ENCODE data around the gene SNRNP48.

Gene SNRNP48

DNA sequence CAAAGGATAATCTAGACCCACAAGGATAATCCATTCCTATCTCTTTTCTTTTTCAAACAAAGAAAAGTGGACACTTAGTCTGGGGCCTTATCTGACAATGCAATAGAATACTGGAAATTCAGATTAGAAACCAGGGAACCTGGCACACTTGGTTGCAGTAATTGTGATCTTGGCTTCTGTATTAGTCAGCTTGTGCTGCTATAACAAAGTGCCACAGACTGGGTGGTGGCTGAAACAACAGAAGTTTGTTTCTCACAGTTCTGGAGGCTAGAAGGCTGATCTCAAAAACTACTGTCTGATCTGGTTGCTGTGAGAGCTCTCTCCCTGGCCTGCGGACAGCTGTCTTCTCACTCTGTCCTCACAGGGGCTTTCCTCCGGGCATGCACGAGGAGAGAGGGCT is 49.4 kb downstream of the SNRNP48 start:
- H3K4me3 Mint-ChIP-seq = no peak overlapping the region
- no peaks in the 10 kb centered on the region for H3K4me1 Mint-ChIP-seq (ENCODE audit: low read depth)
- no peak overlapping the region for H3K27ac Mint-ChIP-seq
- peaks cover 6% of the 10 kb centered on the region for H3K27me3 Mint-ChIP-seq
- H3K36me3 Mint-ChIP-seq (ENCODE audit: low read depth) = no peaks in the 10 kb centered on the region
- H3K9me3 Mint-ChIP-seq = no peaks in the 10 kb centered on the region

DNA sequence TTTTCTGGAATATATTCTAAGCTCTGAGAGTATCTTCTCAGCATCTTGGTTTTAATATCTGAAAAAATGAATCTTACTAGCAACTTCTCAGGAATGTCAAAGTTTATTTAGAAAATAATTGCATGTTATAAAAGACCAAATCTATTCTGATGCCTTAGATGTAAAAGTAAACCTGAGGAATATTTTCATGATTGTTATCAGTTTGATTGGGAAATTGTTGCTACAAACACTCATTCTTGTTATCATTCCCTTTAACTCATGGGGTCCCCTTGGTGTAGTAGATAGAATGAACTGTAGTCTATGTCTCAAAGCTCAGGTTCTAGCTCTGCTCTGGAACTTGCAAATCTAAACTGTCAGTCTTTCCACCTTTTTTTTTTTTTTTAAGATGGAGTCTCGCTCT is 50.0 kb downstream of the SNRNP48 start:
- no peaks in the 10 kb centered on the region for H3K36me3 Mint-ChIP-seq (ENCODE audit: low read depth)
- no peak overlapping the region for H3K27ac Mint-ChIP-seq
- no peaks in the 10 kb centered on the region for H3K4me1 Mint-ChIP-seq (ENCODE audit: low read depth)
- no peaks in the 10 kb centered on the region for H3K9me3 Mint-ChIP-seq
- H3K4me3 Mint-ChIP-seq = no peak overlapping the region
- peaks cover 6% of the 10 kb centered on the region for H3K27me3 Mint-ChIP-seq

DNA sequence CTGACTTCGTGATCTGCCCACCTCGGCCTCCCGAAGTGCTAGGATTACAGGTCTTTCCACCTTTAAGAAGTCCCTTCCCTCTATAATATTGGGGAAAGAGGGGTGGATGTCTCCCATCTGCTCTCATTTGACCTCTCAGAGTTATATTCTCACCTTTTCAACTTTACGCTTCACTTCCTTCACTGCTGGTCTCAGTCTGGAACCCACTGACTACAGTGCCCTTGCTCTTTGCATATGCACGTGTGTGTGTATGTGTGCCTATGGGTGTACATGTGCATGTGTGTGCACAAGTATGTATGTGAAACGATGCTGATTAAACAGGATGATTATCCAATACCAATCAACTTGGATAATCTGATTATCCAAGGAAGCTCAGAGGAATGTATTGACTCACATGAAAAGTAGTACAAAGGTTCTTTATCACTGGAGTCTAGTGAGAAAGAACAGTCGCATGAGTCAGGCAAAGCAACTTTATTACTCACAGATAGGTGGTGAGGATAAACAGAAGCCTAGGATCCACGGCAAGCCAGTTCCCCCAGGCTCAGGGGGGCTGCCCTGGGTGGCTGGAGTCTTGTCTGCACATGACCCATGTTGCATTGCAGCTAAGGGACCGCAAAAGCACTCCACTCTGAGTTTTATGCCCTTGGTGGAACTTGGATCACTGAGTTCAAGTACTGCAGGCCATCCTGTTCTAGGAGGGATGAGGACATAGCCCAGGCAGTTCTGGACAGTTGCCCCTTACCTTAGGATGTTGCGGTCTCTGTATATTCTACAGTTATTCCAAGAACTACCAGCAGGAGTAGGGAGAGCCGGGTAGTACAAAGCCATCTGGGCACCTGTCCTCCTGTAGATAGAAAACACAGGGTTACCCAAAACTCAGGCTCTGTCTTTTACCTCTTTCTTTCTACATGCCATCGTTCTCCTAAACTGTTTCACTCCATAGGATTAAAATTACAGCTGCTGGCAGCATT is 50.9 kb downstream of the SNRNP48 start:
- Mint-ChIP-seq H3K9me3 (no peaks in the 10 kb centered on the region), H3K4me1 (ENCODE audit: low read depth) (no peaks in the 10 kb centered on the region), H3K36me3 (ENCODE audit: low read depth) (no peaks in the 10 kb centered on the region), H3K27ac (no peak overlapping the region), H3K27me3 (peaks cover 6% of the 10 kb centered on the region), H3K4me3 (no peak overlapping the region)

DNA sequence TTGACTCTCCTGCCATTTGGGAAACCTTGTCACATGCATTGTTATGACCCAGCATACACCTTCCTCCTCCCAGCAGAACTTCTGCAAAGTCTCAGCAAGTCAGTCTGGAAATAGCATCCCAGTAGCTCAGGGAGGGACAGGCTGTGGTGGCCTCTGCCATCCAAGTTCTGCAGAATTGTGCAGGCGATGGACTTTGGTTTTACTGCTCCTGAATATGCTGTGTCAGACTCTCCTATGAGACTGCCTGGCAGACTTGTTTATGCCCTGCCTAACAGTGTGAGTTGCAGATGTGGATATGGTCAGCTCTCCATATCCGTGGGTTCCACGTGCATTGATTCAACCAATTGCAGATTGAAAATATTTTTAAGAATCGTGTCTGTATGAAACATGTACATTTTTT is 52.8 kb downstream of the SNRNP48 start:
- Mint-ChIP-seq H3K27ac (no peak overlapping the region), H3K9me3 (no peaks in the 10 kb centered on the region), H3K36me3 (ENCODE audit: low read depth) (no peaks in the 10 kb centered on the region), H3K4me3 (no peak overlapping the region), H3K4me1 (ENCODE audit: low read depth) (peaks cover 6% of the 10 kb centered on the region), H3K27me3 (no peaks in the 10 kb centered on the region)

DNA sequence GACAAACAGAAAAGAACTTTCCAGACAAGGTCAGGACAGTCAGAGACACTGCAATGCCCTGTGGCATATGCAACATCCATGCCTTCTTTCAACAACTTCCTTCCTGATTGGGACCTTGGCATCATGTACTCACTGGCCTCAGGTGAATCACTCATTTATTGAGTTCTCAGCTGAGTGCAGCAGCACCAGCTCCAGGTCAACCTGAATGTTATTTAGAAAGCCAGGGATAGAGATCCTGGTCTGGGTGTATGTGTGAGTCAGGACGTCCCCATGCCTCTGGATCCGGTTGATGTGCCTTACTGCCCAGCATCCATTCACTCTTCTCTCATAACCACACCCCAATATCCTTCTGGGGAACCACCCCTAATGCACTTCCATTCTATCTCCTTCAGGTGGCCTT is 54.4 kb downstream of the SNRNP48 start:
- no peaks in the 10 kb centered on the region for H3K9me3 Mint-ChIP-seq
- no peaks in the 10 kb centered on the region for H3K36me3 Mint-ChIP-seq (ENCODE audit: low read depth)
- H3K27me3 Mint-ChIP-seq = no peaks in the 10 kb centered on the region
- no peak overlapping the region for H3K27ac Mint-ChIP-seq
- no peak overlapping the region for H3K4me3 Mint-ChIP-seq
- H3K4me1 Mint-ChIP-seq (ENCODE audit: low read depth) = peaks cover 13% of the 10 kb centered on the region

DNA sequence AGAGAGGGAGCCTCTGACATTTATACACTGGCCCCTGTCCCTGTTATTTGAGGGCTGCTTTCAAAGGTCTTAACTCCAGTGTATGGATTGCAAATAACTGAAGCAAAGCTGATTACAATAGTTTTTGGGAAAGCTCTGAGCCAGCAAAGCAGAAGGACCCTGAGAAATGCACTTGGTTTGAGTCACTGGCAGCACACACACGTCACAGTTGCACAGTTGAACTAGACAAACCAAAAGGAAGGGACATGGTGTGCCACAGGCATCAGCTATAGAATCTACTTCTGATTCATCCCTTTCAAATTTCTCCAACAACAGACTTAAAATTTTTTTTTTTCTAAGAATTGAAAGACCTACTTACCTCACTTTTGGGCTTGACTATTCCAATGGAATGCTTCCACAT is 56.4 kb downstream of the SNRNP48 start:
- H3K9me3 Mint-ChIP-seq = no peaks in the 10 kb centered on the region
- H3K27me3 Mint-ChIP-seq = no peaks in the 10 kb centered on the region
- H3K4me3 Mint-ChIP-seq = no peak overlapping the region
- H3K36me3 Mint-ChIP-seq (ENCODE audit: low read depth) = no peaks in the 10 kb centered on the region
- no peak overlapping the region for H3K27ac Mint-ChIP-seq
- peaks cover 13% of the 10 kb centered on the region for H3K4me1 Mint-ChIP-seq (ENCODE audit: low read depth)

DNA sequence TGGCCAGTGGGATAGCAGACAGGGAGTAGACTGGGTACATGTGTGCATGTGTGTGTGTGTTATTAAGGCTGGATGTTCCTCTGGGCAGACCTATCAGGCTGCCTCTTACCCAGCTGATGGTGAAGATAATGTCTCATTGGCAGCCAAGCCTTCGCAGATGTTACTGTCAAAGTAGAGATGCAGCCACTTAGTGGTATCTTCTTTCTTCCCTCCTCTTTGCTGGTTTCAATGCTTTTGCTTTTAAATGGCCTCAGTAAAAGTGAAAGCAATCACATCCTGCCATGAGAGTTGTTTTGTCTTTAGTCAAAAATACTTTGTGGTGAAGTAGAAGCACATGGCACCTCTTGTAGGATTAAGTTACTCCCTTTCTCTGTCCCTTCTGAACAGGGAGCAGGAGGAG is 57.5 kb downstream of the SNRNP48 start:
- Mint-ChIP-seq H3K36me3 (ENCODE audit: low read depth) (no peaks in the 10 kb centered on the region), H3K27ac (no peak overlapping the region), H3K4me3 (no peak overlapping the region), H3K27me3 (no peaks in the 10 kb centered on the region), H3K9me3 (no peaks in the 10 kb centered on the region), H3K4me1 (ENCODE audit: low read depth) (peaks cover 13% of the 10 kb centered on the region)

DNA sequence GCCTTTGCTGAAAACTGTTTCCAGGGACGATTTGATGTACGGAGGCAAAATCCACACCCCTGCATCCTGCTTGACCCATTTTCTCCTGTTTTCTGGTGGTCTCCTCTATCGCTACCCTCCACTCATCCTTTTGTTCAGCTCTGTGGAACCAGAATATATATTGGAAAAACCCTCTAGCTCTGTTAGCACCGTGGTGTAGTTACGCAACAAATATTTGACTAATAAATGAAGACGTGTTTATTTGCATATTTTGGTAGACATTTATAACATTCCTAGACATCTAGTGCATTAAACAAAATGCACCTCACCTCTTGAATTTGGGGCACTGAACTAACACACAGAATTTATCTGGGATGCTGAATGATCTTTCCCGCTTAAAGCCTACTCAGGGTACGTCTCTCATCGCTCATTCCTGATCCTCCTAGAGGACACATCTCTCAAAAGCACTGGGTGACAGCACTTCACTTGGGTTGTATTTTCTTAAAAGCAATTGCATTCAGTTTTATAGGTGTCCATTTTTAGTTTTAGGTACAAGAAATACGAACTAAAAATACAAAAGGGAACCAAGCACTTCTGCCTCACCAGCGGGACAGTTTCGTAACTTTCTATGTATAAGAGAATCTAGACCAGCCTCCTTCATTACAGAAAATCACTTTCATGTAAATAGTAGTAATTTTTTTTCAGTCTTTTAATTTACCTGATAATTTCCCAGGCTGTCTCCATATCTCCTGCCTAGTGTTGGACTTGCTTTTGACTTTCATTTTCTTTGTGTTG is 59.2 kb downstream of the SNRNP48 start:
- Mint-ChIP-seq H3K4me3 (no peak overlapping the region), H3K27me3 (peaks cover 4% of the 10 kb centered on the region), H3K4me1 (ENCODE audit: low read depth) (peaks cover 13% of the 10 kb centered on the region), H3K36me3 (ENCODE audit: low read depth) (no peaks in the 10 kb centered on the region), H3K27ac (no peak overlapping the region), H3K9me3 (no peaks in the 10 kb centered on the region)

DNA sequence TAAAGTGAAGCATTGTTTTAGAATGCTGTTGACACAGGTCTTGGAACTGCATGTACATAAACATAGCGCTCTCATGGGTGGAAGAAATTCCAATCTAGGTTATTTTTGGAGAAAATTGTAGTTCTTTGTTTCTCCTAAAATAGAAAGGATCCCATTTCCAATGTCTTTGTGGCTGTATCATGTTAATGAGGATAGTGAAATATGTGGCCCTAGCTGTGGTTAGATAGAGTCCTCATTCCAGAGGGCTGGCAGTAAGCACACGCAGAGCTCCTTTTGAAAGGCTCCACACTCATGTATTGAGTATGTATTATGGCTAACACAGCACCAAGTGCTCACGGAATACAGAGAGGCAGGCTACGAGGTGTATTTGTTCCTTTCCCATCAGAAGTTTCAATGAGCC is 60.9 kb downstream of the SNRNP48 start:
- H3K36me3 Mint-ChIP-seq (ENCODE audit: low read depth) = no peaks in the 10 kb centered on the region
- no peaks in the 10 kb centered on the region for H3K9me3 Mint-ChIP-seq
- H3K4me3 Mint-ChIP-seq = no peak overlapping the region
- peaks cover 5% of the 10 kb centered on the region for H3K27me3 Mint-ChIP-seq
- H3K4me1 Mint-ChIP-seq (ENCODE audit: low read depth) = peaks cover 13% of the 10 kb centered on the region
- no peak overlapping the region for H3K27ac Mint-ChIP-seq

DNA sequence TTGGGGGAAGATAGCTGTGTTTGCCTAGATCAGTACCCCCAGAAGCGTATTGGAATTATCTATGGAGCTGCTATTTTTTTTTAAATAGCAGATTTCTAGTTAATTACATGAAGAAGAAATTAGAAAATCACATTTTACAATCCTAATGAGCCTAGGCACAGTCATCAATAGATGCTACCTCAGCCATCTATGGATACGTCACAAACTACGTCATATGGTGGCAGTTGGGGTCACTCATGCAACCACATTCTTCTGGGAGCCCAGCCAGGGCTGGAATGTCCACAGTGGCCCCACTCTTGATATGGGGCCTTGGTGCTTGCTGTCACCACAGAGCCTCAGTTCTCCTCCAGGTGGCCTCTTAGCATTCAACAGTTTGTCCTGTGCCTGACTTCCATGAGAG is 63.0 kb downstream of the SNRNP48 start:
- Mint-ChIP-seq H3K4me1 (ENCODE audit: low read depth) (peaks cover 6% of the 10 kb centered on the region), H3K27me3 (peaks cover 5% of the 10 kb centered on the region), H3K4me3 (no peak overlapping the region), H3K36me3 (ENCODE audit: low read depth) (no peaks in the 10 kb centered on the region), H3K27ac (no peak overlapping the region), H3K9me3 (no peaks in the 10 kb centered on the region)

DNA sequence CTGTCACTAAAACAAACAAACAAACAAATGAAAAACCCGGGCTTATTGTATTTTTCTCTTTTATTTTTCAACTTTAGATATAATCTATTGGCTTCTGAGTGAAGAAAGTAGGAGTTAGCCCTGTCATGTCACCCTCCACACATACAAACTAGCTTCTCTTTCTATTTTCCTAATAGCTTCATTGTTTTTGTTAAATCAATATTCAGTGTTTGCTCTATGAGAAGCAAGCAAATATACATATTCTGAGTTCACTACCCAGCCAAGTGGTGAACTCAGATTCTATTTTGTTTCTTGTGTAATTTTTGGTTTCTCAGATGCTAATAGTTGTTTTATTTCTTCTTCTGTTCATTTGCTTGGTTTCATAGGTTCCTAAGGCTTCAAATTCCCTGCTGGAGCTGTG is 66.4 kb downstream of the SNRNP48 start:
- no peaks in the 10 kb centered on the region for H3K4me1 Mint-ChIP-seq (ENCODE audit: low read depth)
- no peaks in the 10 kb centered on the region for H3K36me3 Mint-ChIP-seq (ENCODE audit: low read depth)
- no peak overlapping the region for H3K4me3 Mint-ChIP-seq
- no peak overlapping the region for H3K27ac Mint-ChIP-seq
- H3K9me3 Mint-ChIP-seq = no peaks in the 10 kb centered on the region
- H3K27me3 Mint-ChIP-seq = peaks cover 10% of the 10 kb centered on the region

DNA sequence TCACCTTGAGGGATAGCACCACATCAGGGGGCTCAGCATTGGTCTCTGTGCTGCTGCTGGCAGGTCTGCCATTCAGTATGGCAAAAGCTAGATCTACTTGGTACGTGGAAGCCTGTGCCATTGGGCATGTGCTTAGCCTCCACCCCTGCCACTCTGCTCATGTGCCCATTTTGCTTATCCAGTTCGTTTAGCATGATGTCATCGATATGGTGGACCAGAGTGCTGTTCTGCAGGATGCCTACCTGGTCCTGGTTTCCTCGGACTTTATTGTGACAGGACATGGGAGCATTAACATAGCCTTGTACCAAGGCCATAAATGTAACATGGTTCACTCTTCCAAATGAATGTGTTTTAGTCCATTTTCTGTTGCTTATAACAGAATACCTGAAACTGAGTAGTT is 68.5 kb downstream of the SNRNP48 start:
- Mint-ChIP-seq H3K27ac (no peak overlapping the region), H3K27me3 (peaks cover 19% of the 10 kb centered on the region), H3K9me3 (no peaks in the 10 kb centered on the region), H3K4me3 (no peak overlapping the region), H3K36me3 (ENCODE audit: low read depth) (no peaks in the 10 kb centered on the region), H3K4me1 (ENCODE audit: low read depth) (no peaks in the 10 kb centered on the region)

DNA sequence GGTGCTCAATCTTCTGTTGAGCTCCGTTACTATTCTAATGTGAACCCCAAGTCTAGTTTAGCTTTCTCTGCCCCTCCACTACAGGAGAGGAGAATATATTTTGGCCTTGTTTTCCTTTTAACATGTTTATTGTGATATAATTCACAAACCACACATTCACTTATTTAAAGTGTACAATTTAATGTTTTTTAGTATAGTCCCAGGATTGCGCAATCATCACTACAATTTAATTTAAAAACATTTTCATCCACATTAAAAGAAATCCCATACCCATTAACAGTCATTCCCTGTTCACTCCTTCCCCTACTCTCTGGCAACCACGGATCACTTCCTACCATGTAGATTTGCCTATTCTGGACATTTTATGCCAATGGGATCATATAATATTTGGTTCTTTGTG is 71.4 kb downstream of the SNRNP48 start:
- H3K36me3 Mint-ChIP-seq (ENCODE audit: low read depth) = no peaks in the 10 kb centered on the region
- no peaks in the 10 kb centered on the region for H3K4me1 Mint-ChIP-seq (ENCODE audit: low read depth)
- peaks cover 14% of the 10 kb centered on the region for H3K27me3 Mint-ChIP-seq
- H3K27ac Mint-ChIP-seq = no peak overlapping the region
- H3K4me3 Mint-ChIP-seq = no peak overlapping the region
- H3K9me3 Mint-ChIP-seq = no peaks in the 10 kb centered on the region
